Epithelial cell of prostate (primary cell): ENCODE results near the gene KRTAP5-11.
"Not testable (repeated sequence)": the region's sequence is repeated elsewhere in the genome, so short reads cannot be mapped to it uniquely, and the experiment has no call there.

ENCODE experiments used
- DNase-seq: peaks from one replicate; pipeline ENCODE4 v3.0.0-alpha.2; 2011; ENCODE audit warnings: low read depth, low spot score
- H3K27ac ChIP-seq: fragments of 450-650 bp; 2 replicates; pipeline ENCODE4 v1.5.1; 2017; ENCODE audit warnings: mild to moderate bottlenecking

KRTAP5-11 gene

GRCh38 chr11:71558996-71559395 lies 23.7 kb downstream of the KRTAP5-11 start:
- no peak overlapping the region for H3K27ac ChIP-seq
- no peak for DNase-seq

- DNase-seq = no peak
- H3K27ac ChIP-seq = no peak overlapping the region
Measured at GRCh38 chr11:71557257-71557656, 25.4 kb downstream of the KRTAP5-11 start.

- DNase-seq = no peak
- no peak overlapping the region for H3K27ac ChIP-seq
Measured at GRCh38 chr11:71556018-71556417, 26.7 kb downstream of the KRTAP5-11 start.

- no peak for DNase-seq
- H3K27ac ChIP-seq = no peak overlapping the region
Measured at GRCh38 chr11:71555508-71555907, 27.2 kb downstream of the KRTAP5-11 start.

GRCh38 chr11:71554996-71555395 lies 27.7 kb downstream of the KRTAP5-11 start:
- DNase-seq = no peak
- no peak overlapping the region for H3K27ac ChIP-seq

- H3K27ac ChIP-seq = no peak overlapping the region
- no peak for DNase-seq
Measured at GRCh38 chr11:71551711-71552110, 31.0 kb downstream of the KRTAP5-11 start.

GRCh38 chr11:71548716-71549151 lies 33.9 kb downstream of the KRTAP5-11 start:
- DNase-seq = no peak
- H3K27ac ChIP-seq = no peak overlapping the region

GRCh38 chr11:71548120-71548519 lies 34.6 kb downstream of the KRTAP5-11 start, which contains the start of gene KRTAP5-9:
TSS of gene KRTAP5-9 (plus strand) at chr11:71548420. CDS start at chr11:71548658, 238 bp downstream.
- no peak within 1 kb of the TSS for H3K27ac ChIP-seq
- DNase-seq = no peak

- DNase-seq = no peak
- H3K27ac ChIP-seq = no peak overlapping the region
Measured at GRCh38 chr11:71545405-71545966, 37.2 kb downstream of the KRTAP5-11 start.

GRCh38 chr11:71544525-71545214 lies 38.0 kb downstream of the KRTAP5-11 start:
- no peak for DNase-seq
- no peak overlapping the region for H3K27ac ChIP-seq

GRCh38 chr11:71543866-71544265 lies 38.8 kb downstream of the KRTAP5-11 start:
- no peak overlapping the region for H3K27ac ChIP-seq
- no peak for DNase-seq

- DNase-seq = no peak
- H3K27ac ChIP-seq = no peak overlapping the region
Measured at GRCh38 chr11:71542879-71543777, 39.5 kb downstream of the KRTAP5-11 start.

GRCh38 chr11:71542382-71542781 lies 40.3 kb downstream of the KRTAP5-11 start:
- DNase-seq = no peak
- H3K27ac ChIP-seq = no peak overlapping the region

GRCh38 chr11:71540521-71541304 lies 42.0 kb downstream of the KRTAP5-11 start:
- H3K27ac ChIP-seq, DNase-seq: not testable (repeated sequence)

GRCh38 chr11:71539971-71540370 lies 42.7 kb downstream of the KRTAP5-11 start:
- not testable (repeated sequence) for H3K27ac ChIP-seq, DNase-seq

- no peak for DNase-seq
Measured at GRCh38 chr11:71539017-71539416, 43.7 kb downstream of the KRTAP5-11 start.

GRCh38 chr11:71538666-71538990 lies 44.0 kb downstream of the KRTAP5-11 start:
- no peak overlapping the region for H3K27ac ChIP-seq
- no peak for DNase-seq

More at GRCh38 chr11:71539017-71539416, 43.7 kb downstream of the KRTAP5-11 start:
- no peak overlapping the region for H3K27ac ChIP-seq

GRCh38 chr11:71537977-71538665 lies 44.6 kb downstream of the KRTAP5-11 start, which contains the start of gene KRTAP5-8:
TSS of gene KRTAP5-8 (plus strand) at chr11:71538025. CDS start at chr11:71538056, 31 bp downstream.
- not testable (repeated sequence) for DNase-seq, H3K27ac ChIP-seq

- DNase-seq = no peak
- H3K27ac ChIP-seq = no peak overlapping the region
Measured at GRCh38 chr11:71537537-71537936, 45.1 kb downstream of the KRTAP5-11 start.
